ENCODE measurements around the gene ANKHD1.

ANKHD1 gene

GRCh38 chr5:140371356-140372151, 30.1 kb upstream of the ANKHD1 start:
- no peak for DNase-seq (ENCODE audit: low spot score)

- peak; percentile 77 for DNase-seq (ENCODE audit: low spot score)
These were observed 28.6 kb upstream of the ANKHD1 start for GRCh38 chr5:140372971-140373487.

- no peak for DNase-seq (ENCODE audit: low spot score)
These were observed 20.3 kb upstream of the ANKHD1 start for GRCh38 chr5:140381351-140381750.

GRCh38 chr5:140381972-140382371, 19.7 kb upstream of the ANKHD1 start:
- no peak for DNase-seq (ENCODE audit: low spot score)

- no peak for DNase-seq (ENCODE audit: low spot score)
These were observed 18.8 kb upstream of the ANKHD1 start for GRCh38 chr5:140382866-140383265.

GRCh38 chr5:140383300-140383699, 18.3 kb upstream of the ANKHD1 start:
- no peak for DNase-seq (ENCODE audit: low spot score)

- DNase-seq (ENCODE audit: low spot score): no peak
These were observed 13.6 kb upstream of the ANKHD1 start for GRCh38 chr5:140388052-140388451.

GRCh38 chr5:140391312-140391711, 10.3 kb upstream of the ANKHD1 start:
- peak; percentile 36 for DNase-seq (ENCODE audit: low spot score)

- no peak for DNase-seq (ENCODE audit: low spot score)
These were observed 9.9 kb upstream of the ANKHD1 start for GRCh38 chr5:140391732-140392131.

GRCh38 chr5:140393738-140394137, 7.9 kb upstream of the ANKHD1 start:
- no peak for DNase-seq (ENCODE audit: low spot score)

GRCh38 chr5:140398379-140398811, 3.2 kb upstream of the ANKHD1 start:
- peak; percentile 16 for DNase-seq (ENCODE audit: low spot score)

GRCh38 chr5:140399979-140400729, 1.5 kb upstream of the ANKHD1 start:
- no peak for DNase-seq (ENCODE audit: low spot score)

GRCh38 chr5:140400730-140401361, 787 bp upstream of the ANKHD1 start:
- peak; percentile 93 for DNase-seq (ENCODE audit: low spot score)

GRCh38 chr5:140402258-140403074, 833 bp downstream of the ANKHD1 start:
- DNase-seq (ENCODE audit: low spot score): peak; percentile 34

GRCh38 chr5:140403613-140404012, 2.0 kb downstream of the ANKHD1 start:
- DNase-seq (ENCODE audit: low spot score): no peak

- DNase-seq (ENCODE audit: low spot score): no peak
These were observed 7.2 kb downstream of the ANKHD1 start for GRCh38 chr5:140408750-140409241.

- DNase-seq (ENCODE audit: low spot score): no peak
These were observed 11.6 kb downstream of the ANKHD1 start for GRCh38 chr5:140413230-140413629.

GRCh38 chr5:140417235-140417634, 15.6 kb downstream of the ANKHD1 start:
- DNase-seq (ENCODE audit: low spot score): no peak

GRCh38 chr5:140418862-140419520, 17.4 kb downstream of the ANKHD1 start:
- no peak for DNase-seq (ENCODE audit: low spot score)

- DNase-seq (ENCODE audit: low spot score): no peak
These were observed 18.6 kb downstream of the ANKHD1 start for GRCh38 chr5:140420226-140420570.

All from AG08396 (cell line).